Activated T-cell treated with anti-CD3 and anti-CD28 coated beads, Interleukin-2, amount 50 U/mL, for 72 hours (primary cell): ENCODE data around the gene CD79B. TPM values are rescaled to one million over a fixed set of nuclear protein-coding genes. Genes with fewer than 3 reads are reported as not detected.
"Not testable (repeated sequence)": the region's sequence is repeated elsewhere in the genome, so short reads cannot be mapped to it uniquely, and the experiment has no call there.

ENCODE experiments used
- ATAC-seq, 2 donors: fragments of 150-1000 bp; cut with Tn5 transposase; replicated peaks in 1 of 2; 2 replicates each; pipeline ENCODE4 v1.10.0; 2021; ENCODE audit warnings: moderate library complexity in 2 of 2, mild to moderate bottlenecking in 1 of 2
- DNase-seq, 2 donors: peaks; one replicate each; pipeline ENCODE4 v3.0.0; 2021 to 2022; ENCODE audit warnings: mixed read lengths in 1 of 2
- H3K27ac Mint-ChIP-seq: one replicate; pipeline ENCODE4 v1.8.0; 2022; ENCODE audit warnings: mild to moderate bottlenecking, moderate library complexity, mixed read lengths
- H3K27me3 Mint-ChIP-seq: one replicate; pipeline ENCODE4 v1.8.0; 2022; ENCODE audit warnings: low read depth, mixed read lengths
- H3K36me3 Mint-ChIP-seq, 2 donors: one replicate each; pipeline ENCODE4 v1.8.0; 2022; ENCODE audit warnings: mixed read lengths in 2 of 2, mild to moderate bottlenecking in 1 of 2; ENCODE audit not compliant: insufficient read depth in 2 of 2
- H3K4me1 Mint-ChIP-seq: one replicate; pipeline ENCODE4 v1.8.0; 2022; ENCODE audit warnings: low read depth, mixed read lengths
- H3K4me3 Mint-ChIP-seq, 2 donors: one replicate each; pipeline ENCODE4 v1.8.0; 2022; ENCODE audit warnings: mild to moderate bottlenecking in 2 of 2, mixed read lengths in 2 of 2, moderate library complexity in 2 of 2
- H3K9me3 Mint-ChIP-seq, 2 donors: one replicate each; pipeline ENCODE4 v1.8.0; 2022; ENCODE audit warnings: mixed read lengths in 2 of 2
- total RNA-seq, 2 donors: library from RNA; stranded (reverse); gene quantifications; one replicate each; pipeline ENCODE4 v1.2.3, GENCODE V29; 2022

Gene CD79B
- total RNA-seq, 2 donors from 2014 or later, result 24.8 to 31.0 TPM

DNA sequence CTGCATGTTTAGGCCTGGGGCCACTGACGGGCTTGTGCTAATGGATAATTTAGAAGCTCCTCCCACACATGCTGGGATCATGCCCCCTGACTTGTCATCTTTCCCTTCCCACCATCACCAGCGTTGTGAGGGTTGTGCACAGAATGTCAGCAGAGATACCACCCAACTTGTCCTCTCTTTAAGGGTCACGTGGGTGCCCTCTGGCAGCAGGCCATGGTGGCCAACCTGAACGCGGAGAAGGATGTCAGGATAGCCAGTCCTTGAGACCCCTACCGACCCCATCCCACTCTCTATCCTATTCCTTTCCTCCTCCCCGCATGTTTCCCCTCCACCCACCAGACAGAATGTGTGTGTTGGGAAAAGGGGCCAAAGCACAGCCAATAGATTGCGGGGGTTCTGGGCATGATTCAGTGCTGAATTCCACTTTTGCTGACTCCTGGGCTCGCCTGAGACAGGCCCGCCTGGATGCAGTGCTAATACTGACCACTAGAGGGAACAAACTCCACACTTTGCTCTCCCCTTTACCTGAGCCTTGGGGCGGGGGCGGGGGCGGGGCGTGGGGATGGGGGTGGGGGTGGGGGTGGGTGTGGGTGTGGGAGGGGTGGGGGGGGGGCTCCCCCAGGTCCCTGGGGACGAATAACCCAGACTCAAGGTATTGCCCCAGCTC lies 50.1 kb downstream of the CD79B start, which contains the start of gene GH2:
Gene GH2, minus strand, starts transcription at position 10 of the 667 bp plus-strand sequence. CDS start 143 bp downstream, outside the sequence.
- ATAC-seq, result peak; percentile 81 to 85
- H3K36me3 Mint-ChIP-seq, result no peaks in the 10 kb centered on the region
- no peaks in the 10 kb centered on the region for H3K9me3 Mint-ChIP-seq
- no peak within 1 kb of the TSS for H3K4me3 Mint-ChIP-seq
- DNase-seq, result peak; percentile 67 to 69
- H3K27ac Mint-ChIP-seq, result no peak within 1 kb of the TSS
- peaks cover 4% of the 10 kb centered on the region for H3K4me1 Mint-ChIP-seq
- peaks cover 7% of the 10 kb centered on the region for H3K27me3 Mint-ChIP-seq

DNA sequence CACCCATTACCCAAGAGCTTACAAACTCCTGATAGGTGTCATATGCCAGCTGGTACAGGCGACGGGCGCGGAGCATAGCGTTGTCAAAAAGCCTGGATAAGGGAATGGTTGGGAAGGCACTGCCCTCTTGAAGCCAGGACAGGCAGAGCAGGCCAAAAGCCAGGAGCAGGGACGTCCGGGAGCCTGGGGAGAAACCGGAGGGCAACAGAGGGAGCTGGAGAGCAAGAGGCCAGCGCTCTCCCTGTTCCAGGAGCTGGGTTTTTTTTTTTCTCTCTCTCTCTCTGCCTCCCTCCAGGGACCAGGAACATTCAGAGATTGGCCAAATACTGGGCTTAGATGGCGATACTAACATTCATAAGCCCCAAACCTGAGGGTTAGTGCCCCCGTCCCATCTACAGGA lies 50.8 kb downstream of the CD79B start:
- H3K9me3 Mint-ChIP-seq, H3K27me3 Mint-ChIP-seq, ATAC-seq, H3K4me1 Mint-ChIP-seq, H3K36me3 Mint-ChIP-seq, H3K27ac Mint-ChIP-seq, H3K4me3 Mint-ChIP-seq, DNase-seq: not testable (repeated sequence)

DNA sequence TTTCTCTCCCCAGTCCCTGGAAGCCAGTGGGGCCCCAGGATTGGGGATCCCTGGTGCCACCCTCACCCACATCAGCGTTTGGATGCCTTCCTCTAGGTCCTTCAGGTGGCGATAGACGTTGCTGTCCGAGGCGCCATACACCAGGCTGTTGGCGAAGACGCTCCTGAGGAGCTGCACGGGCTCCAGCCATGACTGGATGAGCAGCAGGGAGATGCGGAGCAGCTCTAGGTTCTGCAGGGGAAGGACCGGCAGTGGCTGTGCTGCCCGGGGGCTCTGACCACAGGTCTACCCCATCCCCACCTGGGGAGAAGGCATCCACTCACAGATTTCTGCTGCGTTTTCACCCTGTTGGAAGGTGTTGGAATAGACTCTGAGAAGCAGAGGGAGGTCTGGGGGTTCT lies 51.4 kb downstream of the CD79B start:
- H3K36me3 Mint-ChIP-seq, result no peaks in the 10 kb centered on the region
- DNase-seq (no peak), ATAC-seq (no peak)
- no peak overlapping the region for H3K27ac Mint-ChIP-seq
- no peaks in the 10 kb centered on the region for H3K9me3 Mint-ChIP-seq
- peaks cover 7% of the 10 kb centered on the region for H3K27me3 Mint-ChIP-seq
- H3K4me3 Mint-ChIP-seq, result no peak overlapping the region
- peaks cover 4% of the 10 kb centered on the region for H3K4me1 Mint-ChIP-seq

Other genes with a start within 250 kb of the CD79B start
- gene LIMD2, start 232.2 kb downstream of the CD79B start, total RNA-seq, result 100 to 1,000 TPM; 227 to 324 TPM
- 10 to 100 TPM; 71.7 to 77.7 TPM for gene STRADA, start 190.5 kb downstream of the CD79B start, total RNA-seq
- 10 to 100 TPM; 59.5 to 60.3 TPM for gene CCDC47, start 158.7 kb downstream of the CD79B start, total RNA-seq
- 100 to 1,000 TPM; 112 to 114 TPM for gene DDX42, start 158.2 kb downstream of the CD79B start, total RNA-seq
- gene PSMC5, start 104.9 kb downstream of the CD79B start, total RNA-seq, result 100 to 1,000 TPM; 144 to 161 TPM
- gene FTSJ3, start 104.7 kb downstream of the CD79B start, total RNA-seq, result 10 to 100 TPM; 36.0 to 42.3 TPM
- 100 to 1,000 TPM; 103 to 121 TPM for gene SMARCD2, start 89.6 kb downstream of the CD79B start, total RNA-seq
- gene CSH2, start 58.7 kb downstream of the CD79B start, total RNA-seq, result not detected
- gene GH2, start 50.4 kb downstream of the CD79B start, total RNA-seq, result not detected
- gene CSH1, start 35.8 kb downstream of the CD79B start, total RNA-seq, result not detected
- not detected for gene CSHL1, start 21.1 kb downstream of the CD79B start, total RNA-seq
- not detected for gene GH1, start 13.5 kb downstream of the CD79B start, total RNA-seq
- gene SCN4A, start 40.6 kb upstream of the CD79B start, total RNA-seq, result 1 to 10 TPM in 1 of 2 donors, under 1 TPM in 1; 0.93 to 1.0 TPM
- gene PRR29, start 66.0 kb upstream of the CD79B start, total RNA-seq, result 1 to 10 TPM in 1 of 2 donors, under 1 TPM in 1; 0.96 to 1.1 TPM
- gene ICAM2, start 88.3 kb upstream of the CD79B start, total RNA-seq, result 10 to 100 TPM; 49.9 to 55.7 TPM
- gene ERN1, start 197.8 kb upstream of the CD79B start, total RNA-seq, result 10 to 100 TPM; 58.1 to 98.3 TPM